NB4 (cell line): ENCODE results near the gene RAB40C.

ENCODE experiments used
- DNase-seq: peaks from one replicate; pipeline ENCODE4 v3.0.0; 2010; ENCODE audit warnings: low read depth
- H3K4me3 ChIP-seq: one replicate; pipeline ENCODE4 v1.5.1; 2011; ENCODE audit warnings: mild to moderate bottlenecking, low read depth, low read length, moderate library complexity
- MYC ChIP-seq: IDR thresholded peaks from 2 replicates; pipeline ENCODE4 v1.6.1; 2011; ENCODE audit warnings: low read depth, low read length
- POLR2A ChIP-seq: IDR thresholded peaks from 2 replicates; pipeline ENCODE4 v1.6.1; 2011; ENCODE audit warnings: mild to moderate bottlenecking; ENCODE audit not compliant: insufficient read length; ENCODE audit errors: extremely low read depth
- TF ChIP-seq, protein P1 (sequence below): IDR thresholded peaks from one replicate; pipeline ENCODE4 v1.5.1; 2012; ENCODE audit warnings: low read depth, low read length
- TF ChIP-seq, protein P2 (sequence below): IDR thresholded peaks from 2 replicates; pipeline ENCODE4 v1.6.1; 2011; ENCODE audit warnings: low read depth, low read length

The RAB40C gene

DNA sequence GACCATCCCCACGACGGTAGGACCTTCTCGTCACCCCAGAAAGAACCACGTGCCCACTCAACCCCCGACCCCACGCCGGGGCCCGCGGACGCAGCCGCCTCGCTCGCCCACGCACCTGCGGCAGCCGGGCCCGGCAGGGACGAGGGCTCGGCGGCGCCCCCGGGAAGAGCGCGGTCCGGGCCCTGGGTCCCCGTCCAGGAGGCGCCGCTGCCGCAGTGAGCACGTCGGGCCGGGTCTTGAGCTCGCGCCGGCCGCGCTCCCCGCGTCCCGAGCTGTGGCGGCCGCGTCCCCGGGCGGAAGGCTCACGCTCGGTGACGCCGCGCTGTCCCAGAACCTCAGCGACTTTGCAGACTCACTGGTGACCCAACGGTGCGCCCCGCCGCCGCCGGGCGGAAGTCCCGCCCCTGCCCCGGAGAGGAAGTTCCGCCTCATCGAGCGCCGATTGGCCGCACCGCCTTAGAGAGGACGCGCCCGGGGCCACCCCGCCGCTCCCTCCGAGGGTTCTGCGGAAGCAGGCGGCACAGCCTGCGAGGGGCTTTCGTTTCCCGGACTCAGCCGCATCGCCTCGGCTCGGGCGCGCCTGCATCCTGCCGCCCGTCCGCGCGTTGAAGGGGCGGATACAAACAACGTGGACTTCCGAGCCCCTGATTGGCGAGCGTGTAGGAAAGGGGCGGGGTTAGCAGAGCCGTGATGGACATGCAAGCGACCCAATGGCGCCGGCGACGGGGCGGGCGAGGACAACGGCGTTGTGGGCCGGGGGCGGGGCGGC, 793 bp upstream of the RAB40C start:
- peak; percentile 80 for TF ChIP-seq POLR2A
- TF ChIP-seq, protein P1, sequence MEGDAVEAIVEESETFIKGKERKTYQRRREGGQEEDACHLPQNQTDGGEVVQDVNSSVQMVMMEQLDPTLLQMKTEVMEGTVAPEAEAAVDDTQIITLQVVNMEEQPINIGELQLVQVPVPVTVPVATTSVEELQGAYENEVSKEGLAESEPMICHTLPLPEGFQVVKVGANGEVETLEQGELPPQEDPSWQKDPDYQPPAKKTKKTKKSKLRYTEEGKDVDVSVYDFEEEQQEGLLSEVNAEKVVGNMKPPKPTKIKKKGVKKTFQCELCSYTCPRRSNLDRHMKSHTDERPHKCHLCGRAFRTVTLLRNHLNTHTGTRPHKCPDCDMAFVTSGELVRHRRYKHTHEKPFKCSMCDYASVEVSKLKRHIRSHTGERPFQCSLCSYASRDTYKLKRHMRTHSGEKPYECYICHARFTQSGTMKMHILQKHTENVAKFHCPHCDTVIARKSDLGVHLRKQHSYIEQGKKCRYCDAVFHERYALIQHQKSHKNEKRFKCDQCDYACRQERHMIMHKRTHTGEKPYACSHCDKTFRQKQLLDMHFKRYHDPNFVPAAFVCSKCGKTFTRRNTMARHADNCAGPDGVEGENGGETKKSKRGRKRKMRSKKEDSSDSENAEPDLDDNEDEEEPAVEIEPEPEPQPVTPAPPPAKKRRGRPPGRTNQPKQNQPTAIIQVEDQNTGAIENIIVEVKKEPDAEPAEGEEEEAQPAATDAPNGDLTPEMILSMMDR = no peak
- peak overlapping the region; percentile 79 for H3K4me3 ChIP-seq
- peak; percentile 92 for DNase-seq

DNA sequence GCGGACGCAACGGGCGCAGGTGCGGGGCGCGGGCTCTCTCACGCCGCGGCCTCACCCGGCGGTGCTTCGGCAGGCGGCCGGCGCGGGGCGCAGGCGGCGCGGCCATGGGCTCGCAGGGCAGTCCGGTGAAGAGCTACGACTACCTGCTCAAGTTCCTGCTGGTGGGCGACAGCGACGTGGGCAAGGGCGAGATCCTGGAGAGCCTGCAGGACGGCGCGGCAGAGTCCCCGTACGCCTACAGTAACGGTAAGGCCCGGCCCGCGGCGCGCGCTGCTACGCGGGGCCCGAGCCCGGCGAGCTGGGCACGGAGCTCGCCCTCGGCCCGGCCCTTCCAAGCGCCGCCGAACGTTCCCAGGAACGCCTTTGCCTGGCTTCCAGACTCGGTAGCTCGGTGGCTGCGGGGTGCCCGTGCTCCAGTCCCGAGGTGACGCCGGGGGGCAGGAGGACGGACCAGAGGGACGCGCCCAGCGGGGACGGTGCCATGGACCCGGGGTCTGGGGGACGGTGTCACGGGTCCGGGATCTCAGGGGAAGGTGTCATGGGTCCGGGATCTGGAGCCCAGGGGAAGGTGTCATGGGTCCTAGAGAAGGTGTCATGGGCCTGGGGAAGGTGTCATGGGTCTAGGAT, 435 bp downstream of the RAB40C start:
- H3K4me3 ChIP-seq = peak overlapping the region; percentile 69
- TF ChIP-seq, protein P1 = no peak
- TF ChIP-seq POLR2A (no peak), MYC (peak; percentile 24; the same call in 1 of the 2 replicates)
- TF ChIP-seq, protein P2, sequence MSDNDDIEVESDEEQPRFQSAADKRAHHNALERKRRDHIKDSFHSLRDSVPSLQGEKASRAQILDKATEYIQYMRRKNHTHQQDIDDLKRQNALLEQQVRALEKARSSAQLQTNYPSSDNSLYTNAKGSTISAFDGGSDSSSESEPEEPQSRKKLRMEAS = no peak
- no peak for DNase-seq

DNA sequence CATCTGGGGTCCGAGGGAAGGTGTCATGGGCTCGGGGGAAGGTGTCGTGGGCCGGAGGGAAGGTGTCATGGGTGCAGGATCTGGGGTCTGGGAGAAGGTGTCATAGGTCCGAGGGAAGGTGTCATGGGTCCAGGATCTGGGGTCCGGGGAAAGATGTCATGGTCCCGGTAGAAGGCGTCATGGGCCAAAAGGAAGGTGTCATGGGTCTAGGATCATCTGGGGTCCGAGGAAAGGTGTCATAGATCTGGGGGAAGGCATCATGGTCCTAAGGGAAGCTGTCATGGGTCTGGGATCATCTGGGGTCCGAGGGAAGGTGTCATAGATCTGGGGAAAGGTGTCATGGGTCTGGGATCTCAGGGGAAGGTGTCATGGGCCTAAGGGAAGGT, 942 bp downstream of the RAB40C start:
- peak overlapping the region; percentile 69 for H3K4me3 ChIP-seq
- DNase-seq = no peak
- TF ChIP-seq, protein P2 = no peak
- TF ChIP-seq MYC (no peak), POLR2A (no peak)
- TF ChIP-seq, protein P1 = no peak

DNA sequence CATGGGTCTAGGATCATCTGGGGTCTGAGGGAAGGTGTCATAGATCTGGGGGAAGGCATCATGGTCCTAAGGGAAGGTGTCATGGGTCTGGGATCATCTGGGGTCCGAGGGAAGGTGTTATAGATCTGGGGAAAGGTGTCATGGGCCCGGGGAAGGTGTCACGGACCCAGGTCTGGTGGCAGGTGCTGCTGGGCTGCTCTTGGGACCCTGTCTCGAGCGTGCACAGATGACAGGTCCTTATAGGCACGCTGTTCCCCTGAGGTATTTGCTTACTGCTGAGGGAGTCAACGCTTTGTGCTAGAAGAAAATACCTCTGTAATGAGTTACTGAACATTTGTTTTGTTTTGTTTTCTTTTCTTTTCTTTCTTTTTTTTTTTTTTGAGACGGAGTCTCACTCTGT, 1.4 kb downstream of the RAB40C start:
- no peak for DNase-seq
- peak overlapping the region; percentile 69 for H3K4me3 ChIP-seq
- TF ChIP-seq, protein P1 = no peak

DNA sequence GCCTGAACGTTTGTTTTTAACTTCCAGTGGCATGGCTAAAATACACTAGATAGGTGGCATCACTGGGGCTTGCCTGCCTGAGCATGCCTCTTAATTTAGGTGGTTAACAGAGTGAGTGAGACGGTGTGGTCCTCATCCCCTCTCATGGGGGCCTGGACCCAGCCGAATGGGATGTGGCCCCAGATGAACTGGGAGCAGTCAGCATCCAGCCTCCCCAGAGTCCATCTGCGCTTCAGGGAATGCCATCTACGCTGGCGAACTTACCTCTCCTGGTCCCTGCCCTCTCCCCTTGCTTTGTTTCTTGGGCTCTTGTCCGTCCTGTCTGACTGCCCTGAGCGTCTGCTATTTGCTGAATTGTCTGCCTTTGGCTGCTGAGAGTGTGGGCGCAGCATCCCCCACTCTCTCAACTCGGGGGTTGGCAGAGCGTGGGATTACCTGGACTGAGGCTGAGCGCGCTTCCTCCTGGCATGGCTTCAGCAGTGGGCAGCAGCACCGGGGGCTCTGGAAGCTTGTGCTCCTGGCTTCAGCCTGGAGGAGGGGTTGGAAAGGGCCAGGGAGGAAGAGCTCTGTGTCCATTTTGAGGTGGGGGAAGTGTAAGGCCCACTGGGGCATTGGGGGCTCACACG, 2.1 kb downstream of the RAB40C start:
- DNase-seq = no peak
- H3K4me3 ChIP-seq = peak overlapping the region; percentile 53
- TF ChIP-seq MYC (no peak), POLR2A (no peak)
- TF ChIP-seq, protein P2 = no peak
- TF ChIP-seq, protein P1 = no peak
